Thyroid gland (tissue), 4 donors: ENCODE results near the gene PIP4K2C. TPM values are rescaled to one million over a fixed set of nuclear protein-coding genes. Genes with fewer than 3 reads are reported as not detected.
"Not testable (repeated sequence)": the region's sequence is repeated elsewhere in the genome, so short reads cannot be mapped to it uniquely, and the experiment has no call there.

ENCODE experiments used
- DNase-seq, 2 donors: peaks; one replicate each; pipeline ENCODE4 v3.0.0-alpha.2; 2019
- H3K27ac ChIP-seq, 3 donors: fragments of 200-600 bp; sonication (generic); 1 replicate in 2 of 3; 2 replicates in 1 of 3; pipeline ENCODE4 v1.5.1; 2016 to 2019; ENCODE audit warnings: mild to moderate bottlenecking in 1 of 3, moderate library complexity in 1 of 3
- H3K27me3 ChIP-seq: fragments of 200-600 bp; sonication (generic); one replicate; pipeline ENCODE4 v1.5.1; 2019
- H3K36me3 ChIP-seq, 2 donors: fragments of 200-600 bp; sonication (generic); one replicate each; pipeline ENCODE4 v1.5.1; 2016 to 2019
- H3K4me1 ChIP-seq, 2 donors: fragments of 200-600 bp; sonication (generic); one replicate each; pipeline ENCODE4 v1.5.1; 2017 to 2019
- H3K4me3 ChIP-seq, 3 donors: fragments of 200-600 bp; sonication (generic); replicated peaks in 1 of 3; 1 replicate in 2 of 3; 2 replicates in 1 of 3; pipeline ENCODE4 v1.5.1; 2016; ENCODE audit warnings: mild to moderate bottlenecking in 1 of 3
- H3K9me3 ChIP-seq: fragments of 200-600 bp; sonication (generic); one replicate; pipeline ENCODE4 v1.5.1; 2017
- CTCF ChIP-seq, 6 experiments: fragments of 200-600 bp in 3 of 6; fragments of 450-650 bp in 3 of 6; sonication (generic) in 3 of 6; IDR thresholded peaks; one replicate each; pipeline ENCODE4 v1.5.1; 2016 to 2019; ENCODE audit warnings: antibody characterized with exemption in 6 of 6, mild to moderate bottlenecking in 2 of 6, inconsistent platforms in 1 of 6, moderate library complexity in 1 of 6
- POLR2A ChIP-seq, 2 donors: fragments of 450-650 bp; IDR thresholded peaks; one replicate each; pipeline ENCODE4 v1.6.1; 2017; ENCODE audit warnings: antibody characterized with exemption in 2 of 2, mild to moderate bottlenecking in 2 of 2, moderate library complexity in 1 of 2
- WGBS, 2 donors: methylation state at CpG; one replicate each; pipeline ENCODE4 v1.1.5; 2017; 5-methylcytosine and 5-hydroxymethylcytosine counted together
- intact Hi-C: fragments of 100-400 bp; cut with DNase I; formaldehyde crosslinking; loops from one replicate; pipeline ENCODE4 v1.15.1; 2023
- total RNA-seq, 4 donors: library from RNA; depleted of rRNA; stranded (reverse); fragments of >200 nt; gene quantifications; one replicate each; pipeline ENCODE4 v1.2.3, GENCODE V29; 2016

PIP4K2C gene
- total RNA-seq, 4 donors from 2014 or later: 29.6 to 82.6 (median 59.2) TPM

DNA sequence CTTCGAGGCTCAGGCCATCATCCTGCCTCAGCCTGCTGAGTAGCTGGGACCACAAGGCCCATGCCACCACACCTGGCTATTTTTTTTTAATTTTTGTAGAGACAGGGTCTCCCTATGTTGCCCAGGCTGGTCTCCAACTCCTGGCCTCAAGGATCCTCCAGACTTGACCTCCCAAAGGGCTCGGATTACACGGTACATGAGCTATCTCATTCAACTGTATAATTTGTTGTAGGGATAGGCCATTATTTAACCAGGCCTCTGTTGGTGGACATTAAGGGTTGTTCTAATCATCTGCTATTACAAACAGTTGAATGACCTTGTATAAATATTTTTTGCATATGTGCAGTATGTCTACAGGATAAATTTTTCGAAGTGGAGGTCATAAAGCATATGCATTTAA is 32.1 kb upstream of the PIP4K2C start:
- H3K27me3 ChIP-seq: no peaks in the 10 kb centered on the region
- no peaks in the 10 kb centered on the region for H3K36me3 ChIP-seq
- intact Hi-C loops: no loop called here
- no peak for DNase-seq
- 90 to 91% methylated on average over 4 of the region's 4 CpGs for WGBS, 2 donors
- H3K9me3 ChIP-seq: no peaks in the 10 kb centered on the region
- no peak overlapping the region for H3K27ac ChIP-seq
- no peaks in the 10 kb centered on the region for H3K4me1 ChIP-seq
- no peak for TF ChIP-seq CTCF (IDR thresholded peaks at IDR 0.05)
- TF ChIP-seq POLR2A (IDR thresholded peaks at IDR 0.05): no peak
- H3K4me3 ChIP-seq: no peak overlapping the region

DNA sequence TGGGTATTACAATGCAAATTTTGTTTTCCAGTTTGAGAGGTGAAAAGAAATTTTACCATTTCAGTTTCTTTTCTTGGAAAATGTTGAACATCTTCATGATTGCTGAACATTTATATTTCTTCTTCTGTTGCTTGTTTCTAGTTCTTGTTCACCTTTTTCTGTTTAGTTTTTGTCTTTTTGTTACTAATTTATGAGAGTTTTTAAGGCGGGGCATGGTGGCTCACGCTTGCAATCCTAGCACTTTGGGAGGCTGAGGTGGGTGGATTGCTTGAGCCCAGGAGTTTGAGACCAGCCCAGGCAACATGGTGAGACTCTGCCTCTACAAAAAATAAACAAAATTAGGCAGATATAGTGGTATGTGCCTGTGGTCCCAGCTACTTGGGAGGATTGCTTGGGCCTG is 30.5 kb upstream of the PIP4K2C start:
- no peaks in the 10 kb centered on the region for H3K4me1 ChIP-seq
- 90 to 99% methylated on average over 2 of the region's 2 CpGs for WGBS, 2 donors

GRCh38 chr12:57561117-57561516 is 29.9 kb upstream of the PIP4K2C start:
- intact Hi-C loops: not testable (repeated sequence)

More for the DNA sequence above, 30.5 kb upstream of the PIP4K2C start:
- TF ChIP-seq CTCF (IDR thresholded peaks at IDR 0.05): no peak
- no peak for TF ChIP-seq POLR2A (IDR thresholded peaks at IDR 0.05)
- no peaks in the 10 kb centered on the region for H3K27me3 ChIP-seq
- intact Hi-C loops: no loop called here
- H3K4me3 ChIP-seq: no peak overlapping the region
- DNase-seq: no peak
- H3K9me3 ChIP-seq: no peaks in the 10 kb centered on the region
- no peaks in the 10 kb centered on the region for H3K36me3 ChIP-seq
- H3K27ac ChIP-seq: no peak overlapping the region

GRCh38 chr12:57563358-57563757 is 27.6 kb upstream of the PIP4K2C start:
- WGBS, 2 donors: 74 to 80% methylated on average over 4 of the region's 4 CpGs
- Histone ChIP-seq H3K27me3 (no peaks in the 10 kb centered on the region), H3K4me1 (no peaks in the 10 kb centered on the region), H3K27ac (no peak overlapping the region), H3K4me3 (no peak overlapping the region), H3K9me3 (no peaks in the 10 kb centered on the region), H3K36me3 (no peaks in the 10 kb centered on the region)
- DNase-seq: no peak
- TF ChIP-seq POLR2A (IDR thresholded peaks at IDR 0.05) (no peak), CTCF (IDR thresholded peaks at IDR 0.05) (no peak)
- intact Hi-C loops: no loop called here

More at GRCh38 chr12:57561117-57561516, 29.9 kb upstream of the PIP4K2C start:
- not testable (repeated sequence) for DNase-seq, H3K9me3 ChIP-seq, H3K4me3 ChIP-seq, H3K4me1 ChIP-seq, H3K27ac ChIP-seq, H3K27me3 ChIP-seq, H3K36me3 ChIP-seq
- WGBS, 2 donors: 82 to 87% methylated on average over 1 of the region's 1 CpG

- H3K4me1 ChIP-seq: no peaks in the 10 kb centered on the region
- H3K27me3 ChIP-seq: no peaks in the 10 kb centered on the region
- TF ChIP-seq POLR2A (IDR thresholded peaks at IDR 0.05) (no peak), CTCF (IDR thresholded peaks at IDR 0.05) (no peak)
- H3K36me3 ChIP-seq: no peaks in the 10 kb centered on the region
- DNase-seq: no peak
- H3K9me3 ChIP-seq: no peaks in the 10 kb centered on the region
- intact Hi-C loops: no loop called here
- WGBS, 2 donors: 89 to 90% methylated on average over 7 of the region's 7 CpGs
- H3K4me3 ChIP-seq: no peak overlapping the region
- H3K27ac ChIP-seq: no peak overlapping the region
Measured at GRCh38 chr12:57564178-57564740, 26.7 kb upstream of the PIP4K2C start.

- intact Hi-C loops: no loop called here
- Histone ChIP-seq H3K27me3 (no peaks in the 10 kb centered on the region), H3K27ac (no peak overlapping the region), H3K36me3 (no peaks in the 10 kb centered on the region), H3K4me1 (no peaks in the 10 kb centered on the region), H3K4me3 (no peak overlapping the region), H3K9me3 (no peaks in the 10 kb centered on the region)
- TF ChIP-seq CTCF (IDR thresholded peaks at IDR 0.05) (no peak), POLR2A (IDR thresholded peaks at IDR 0.05) (no peak)
- 80 to 85% methylated on average over 6 of the region's 6 CpGs for WGBS, 2 donors
- no peak for DNase-seq
Measured at GRCh38 chr12:57568838-57569237, 22.2 kb upstream of the PIP4K2C start.
